Glutamatergic neuron (in vitro differentiated cells): ENCODE data around the gene ARHGEF6. TPM values are rescaled to one million over a fixed set of nuclear protein-coding genes. Genes with fewer than 3 reads are reported as not detected.
"Not testable (repeated sequence)": the region's sequence is repeated elsewhere in the genome, so short reads cannot be mapped to it uniquely, and the experiment has no call there.

Source experiments
- DNase-seq: peaks from one replicate; pipeline ENCODE4 v3.0.0; 2022
- H3K27ac Mint-ChIP-seq: one replicate; pipeline ENCODE4 v1.8.0; 2020; ENCODE audit warnings: mild to moderate bottlenecking, mixed read lengths, inconsistent platforms; ENCODE audit not compliant: unreplicated experiment
- H3K27me3 Mint-ChIP-seq: one replicate; pipeline ENCODE4 v1.8.0; 2020; ENCODE audit warnings: mild to moderate bottlenecking, moderate library complexity, mixed read lengths, inconsistent platforms; ENCODE audit not compliant: unreplicated experiment
- H3K36me3 Mint-ChIP-seq: one replicate; pipeline ENCODE4 v1.8.0; 2020; ENCODE audit warnings: mild to moderate bottlenecking, mixed read lengths, inconsistent platforms; ENCODE audit not compliant: unreplicated experiment
- H3K4me1 Mint-ChIP-seq: one replicate; pipeline ENCODE4 v1.8.0; 2020; ENCODE audit warnings: mild to moderate bottlenecking, low read depth, mixed read lengths, inconsistent platforms; ENCODE audit not compliant: unreplicated experiment
- H3K4me3 Mint-ChIP-seq: one replicate; pipeline ENCODE4 v1.8.0; 2020; ENCODE audit warnings: mild to moderate bottlenecking, mixed read lengths, inconsistent platforms; ENCODE audit not compliant: unreplicated experiment
- H3K9me3 Mint-ChIP-seq: one replicate; pipeline ENCODE4 v1.8.0; 2020; ENCODE audit warnings: mild to moderate bottlenecking, moderate library complexity, mixed read lengths, inconsistent platforms; ENCODE audit not compliant: unreplicated experiment
- CTCF ChIP-seq: fragments of 200-600 bp; sonication (generic); IDR thresholded peaks from one replicate; pipeline ENCODE4 v1.5.0; 2021; ENCODE audit not compliant: partially characterized antibody, unreplicated experiment
- total RNA-seq: library from RNA; stranded (reverse); fragmentation: NEBNext Ultra II Directional; extraction: Animal tissue kit (Norgen Biotek cat#: 25700); gene quantifications from one replicate; pipeline ENCODE4 v1.2.1, GENCODE V29; 2021; ENCODE audit not compliant: unreplicated experiment

The ARHGEF6 gene
- total RNA-seq, 1 donor from 2014 or later: 59.5 TPM

GRCh38 chrX:136778916-136779315 is 1.8 kb downstream of the ARHGEF6 start:
- Mint-ChIP-seq H3K9me3 (no peaks in the 10 kb centered on the region), H3K4me3 (no peak overlapping the region), H3K4me1 (peaks cover 7% of the 10 kb centered on the region), H3K27me3 (peaks cover 3% of the 10 kb centered on the region), H3K27ac (no peak overlapping the region), H3K36me3 (no peaks in the 10 kb centered on the region)
- no peak for TF ChIP-seq CTCF
- DNase-seq: no peak

GRCh38 chrX:136778020-136778419 is 2.7 kb downstream of the ARHGEF6 start:
- Mint-ChIP-seq H3K27me3 (peaks cover 3% of the 10 kb centered on the region), H3K9me3 (peaks cover 4% of the 10 kb centered on the region)
- TF ChIP-seq CTCF: no peak

DNA sequence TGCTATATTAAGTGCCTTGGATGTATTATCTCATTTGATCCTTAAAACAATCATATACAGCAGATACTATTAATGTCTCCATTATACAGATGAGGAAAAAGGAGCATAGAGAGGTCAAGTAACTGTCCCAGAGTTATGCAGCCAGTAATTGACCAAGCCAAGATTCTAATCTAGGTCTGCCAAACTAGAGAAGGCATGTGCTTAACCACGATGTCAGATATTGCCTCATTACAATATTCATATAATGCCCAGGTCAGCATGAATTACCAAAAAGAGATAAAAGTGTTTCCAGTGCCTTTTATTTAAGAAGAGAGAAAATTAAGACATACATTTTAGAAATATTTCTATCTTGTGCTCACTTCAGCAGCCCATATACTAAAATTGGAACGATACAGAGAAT is 7.1 kb downstream of the ARHGEF6 start:
- H3K4me3 Mint-ChIP-seq: no peak overlapping the region
- no peak for TF ChIP-seq CTCF
- H3K36me3 Mint-ChIP-seq: no peaks in the 10 kb centered on the region
- H3K27me3 Mint-ChIP-seq: peaks cover 9% of the 10 kb centered on the region
- DNase-seq: no peak
- peak overlapping the region; percentile 87 for H3K27ac Mint-ChIP-seq
- H3K9me3 Mint-ChIP-seq: peaks cover 11% of the 10 kb centered on the region
- H3K4me1 Mint-ChIP-seq: peaks cover 3% of the 10 kb centered on the region

More at GRCh38 chrX:136778020-136778419, 2.7 kb downstream of the ARHGEF6 start:
- no peak overlapping the region for H3K4me3 Mint-ChIP-seq
- H3K4me1 Mint-ChIP-seq: peaks cover 9% of the 10 kb centered on the region
- H3K36me3 Mint-ChIP-seq: no peaks in the 10 kb centered on the region
- H3K27ac Mint-ChIP-seq: no peak overlapping the region
- DNase-seq: no peak

DNA sequence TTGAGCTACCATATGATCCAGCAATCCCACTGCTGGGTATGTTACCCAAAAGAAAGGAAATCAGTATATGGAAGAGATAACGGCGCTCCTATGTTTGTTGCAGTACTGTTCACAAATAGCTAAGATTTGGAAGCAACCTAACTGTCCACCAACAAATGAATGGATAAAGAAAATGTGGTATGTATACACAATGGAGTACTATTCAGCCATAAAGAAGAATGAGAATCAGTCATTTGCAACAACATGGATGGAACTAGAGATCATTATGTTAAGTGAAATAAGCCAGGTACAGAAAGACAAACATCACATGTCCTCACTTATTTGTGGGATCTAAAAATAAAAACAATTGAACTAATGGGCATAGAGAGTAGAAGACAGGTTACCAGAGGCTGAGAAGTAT is 8.9 kb downstream of the ARHGEF6 start:
- Mint-ChIP-seq H3K27me3 (peaks cover 11% of the 10 kb centered on the region), H3K27ac (peak overlapping the region; percentile 94), H3K9me3 (peaks cover 15% of the 10 kb centered on the region)
- not testable (repeated sequence) for H3K4me1 Mint-ChIP-seq, H3K4me3 Mint-ChIP-seq, H3K36me3 Mint-ChIP-seq, DNase-seq

GRCh38 chrX:136768469-136769084 is 12.2 kb downstream of the ARHGEF6 start:
- H3K27ac Mint-ChIP-seq: peak overlapping the region; percentile 81
- peaks cover 19% of the 10 kb centered on the region for H3K9me3 Mint-ChIP-seq
- H3K27me3 Mint-ChIP-seq: peaks cover 11% of the 10 kb centered on the region
- peaks cover 3% of the 10 kb centered on the region for H3K4me1 Mint-ChIP-seq
- DNase-seq: peak; percentile 43
- H3K36me3 Mint-ChIP-seq: no peaks in the 10 kb centered on the region
- H3K4me3 Mint-ChIP-seq: peak overlapping the region; percentile 81
- no peak for TF ChIP-seq CTCF
